Fibroblast of lung (primary cell): Measurements from ENCODE around the gene CRYBA4.

Experiments
- CTCF ChIP-seq, 2 donors: IDR thresholded peaks in 1 of 2; conservative IDR thresholded peaks in 1 of 2; 1 replicate in 1 of 2; 2 replicates in 1 of 2; pipeline ENCODE4 v1.5.1; 2011 to 2012; ENCODE audit warnings: low read length in 2 of 2, control low read depth in 1 of 2, inconsistent platforms in 1 of 2, low read depth in 1 of 2, mild to moderate bottlenecking in 1 of 2
- EZH2 ChIP-seq: IDR thresholded peaks from 2 replicates; pipeline ENCODE4 v1.5.1; 2012; ENCODE audit warnings: low read length, control low read depth, mild to moderate bottlenecking; ENCODE audit errors: missing control alignments

- TF ChIP-seq EZH2 = no peak
- no peak for TF ChIP-seq CTCF (conservative IDR thresholded peaks at IDR 0.05 in 1 of 2, IDR thresholded peaks at IDR 0.05 in 1 of 2; ENCODE audit: low read depth in 1 of 2, low read length in 2 of 2)
Measured at GRCh38 chr22:26616650-26617049, 5.1 kb upstream of the CRYBA4 start.
